Activated CD4-positive, alpha-beta memory T cell treated with anti-CD3 and anti-CD28 coated beads, Interleukin-2, amount 10 ng/mL, durations not matched to agents 7 days and 5 days (primary cell): Measurements from ENCODE around the gene MTF1. TPM values are rescaled to one million over a fixed set of nuclear protein-coding genes. Genes with fewer than 3 reads are reported as not detected.
"Not testable (repeated sequence)": the region's sequence is repeated elsewhere in the genome, so short reads cannot be mapped to it uniquely, and the experiment has no call there.

Source experiments
- CTCF ChIA-PET: fragments of 350-600 bp; sonication (Branson Sonifier 250); formaldehyde crosslinking; loops from one replicate; lab custom pipeline; 2021; ENCODE audit warnings: antibody characterized with exemption, inconsistent platforms; lab: Charles Lee
- POLR2A ChIA-PET: fragments of 350-600 bp; sonication (Branson Sonifier 250); formaldehyde crosslinking; loops from one replicate; lab custom pipeline; 2021; ENCODE audit warnings: antibody characterized with exemption; lab: Charles Lee
- DNase-seq: peaks from one replicate; pipeline ENCODE4 v3.0.0-alpha.2; 2020
- H3K27ac Mint-ChIP-seq: one replicate; pipeline ENCODE4 v1.8.0; 2021; ENCODE audit warnings: mild to moderate bottlenecking, mixed read lengths
- H3K27me3 Mint-ChIP-seq: one replicate; pipeline ENCODE4 v1.8.0; 2021; ENCODE audit warnings: mixed read lengths
- H3K36me3 Mint-ChIP-seq: one replicate; pipeline ENCODE4 v1.8.0; 2021; ENCODE audit warnings: low read depth, mixed read lengths
- H3K4me1 Mint-ChIP-seq: one replicate; pipeline ENCODE4 v1.8.0; 2021; ENCODE audit warnings: mixed read lengths
- H3K4me3 Mint-ChIP-seq: one replicate; pipeline ENCODE4 v1.8.0; 2021; ENCODE audit warnings: mild to moderate bottlenecking, mixed read lengths
- H3K9me3 Mint-ChIP-seq: one replicate; pipeline ENCODE4 v1.8.0; 2021; ENCODE audit warnings: mixed read lengths
- total RNA-seq, 2 experiments: library from RNA; stranded (reverse); gene quantifications; one replicate each; pipeline ENCODE4 v1.2.3, GENCODE V29; 2021

MTF1 gene
- total RNA-seq, 2 experiments from 2014 or later, result 27.5 to 28.8 TPM

- Mint-ChIP-seq H3K9me3 (no peaks in the 10 kb centered on the region), H3K4me1 (peaks cover 13% of the 10 kb centered on the region), H3K27me3 (peaks cover 33% of the 10 kb centered on the region), H3K27ac (no peak overlapping the region), H3K36me3 (peaks cover 8% of the 10 kb centered on the region), H3K4me3 (peak overlapping the region; percentile 53)
- POLR2A ChIA-PET, result interaction anchor here (1.0 to 2.3 kb wide), 2 partner anchors 10 to 12 kb away, joined by 3 to 10 read pairs; partner anchors contain the start of genes C1orf122 and YRDC
- DNase-seq, result peak; percentile 57
- CTCF ChIA-PET, result no interaction called here
These were observed 63.9 kb downstream of the MTF1 start for GRCh38 chr1:37795340-37796125.

GRCh38 chr1:37794372-37795339 lies 64.7 kb downstream of the MTF1 start:
- H3K9me3 Mint-ChIP-seq, result no peaks in the 10 kb centered on the region

DNA sequence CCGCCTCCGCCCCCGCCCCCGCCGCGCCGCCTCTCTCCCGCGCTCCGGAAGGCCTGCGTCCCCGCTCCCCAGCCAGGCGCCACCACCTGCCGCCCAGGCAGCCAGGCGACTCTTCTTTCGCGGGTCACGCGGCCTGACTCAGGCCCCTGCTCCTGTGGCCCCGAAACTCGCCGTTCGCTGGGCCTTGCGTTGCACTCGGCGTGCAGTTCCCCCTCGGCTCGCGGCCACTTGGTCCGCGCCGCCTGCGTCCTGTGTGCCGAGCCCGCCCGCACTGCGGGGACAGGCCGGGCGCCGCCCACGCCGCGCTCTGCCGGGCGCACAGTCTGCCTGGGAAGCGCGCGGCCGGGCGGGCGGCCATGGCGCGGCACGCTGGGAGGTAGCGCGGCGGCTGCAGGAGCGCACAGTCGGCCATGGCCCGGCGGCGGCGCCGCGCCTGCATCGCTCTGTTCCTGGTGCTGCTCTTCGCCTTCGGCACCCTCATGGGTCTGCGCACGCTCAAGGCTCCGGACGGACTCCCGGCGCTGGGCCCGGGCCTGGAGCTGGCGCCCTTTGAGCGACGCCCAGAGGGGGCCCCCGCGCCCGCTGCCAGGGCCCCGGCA lies 65.5 kb downstream of the MTF1 start, which contains the start of gene MANEAL:
Gene MANEAL, plus strand, starts transcription at position 75 of the 599 bp plus-strand sequence. Its CDS starts 336 bp downstream, at position 411.
- Mint-ChIP-seq H3K4me3 (peak within 1 kb of the TSS; percentile 63), H3K9me3 (no peaks in the 10 kb centered on the region), H3K4me1 (peaks cover 13% of the 10 kb centered on the region), H3K27me3 (peaks cover 38% of the 10 kb centered on the region), H3K27ac (no peak within 1 kb of the TSS), H3K36me3 (peaks cover 4% of the 10 kb centered on the region)
- POLR2A ChIA-PET, result interaction anchor here (2.3 kb wide), 1 partner anchor 14 kb away, joined by 10 read pairs; the partner anchor contains the start of genes C1orf122 and YRDC
- peak; percentile 28 for DNase-seq
- CTCF ChIA-PET, result no interaction called here

More at GRCh38 chr1:37794372-37795339, 64.7 kb downstream of the MTF1 start:
- no peak for DNase-seq
- CTCF ChIA-PET, result no interaction called here
- POLR2A ChIA-PET, result interaction anchor here (1.0 to 2.3 kb wide), 2 partner anchors 11 to 13 kb away, joined by 3 to 10 read pairs; partner anchors contain the start of genes C1orf122 and YRDC
- Mint-ChIP-seq H3K4me3 (peak overlapping the region; percentile 63), H3K4me1 (peaks cover 13% of the 10 kb centered on the region), H3K36me3 (peaks cover 6% of the 10 kb centered on the region), H3K27ac (no peak overlapping the region), H3K27me3 (peaks cover 38% of the 10 kb centered on the region)

GRCh38 chr1:37792943-37793686 lies 66.3 kb downstream of the MTF1 start:
- H3K27me3 Mint-ChIP-seq, result peaks cover 45% of the 10 kb centered on the region
- no peak for DNase-seq
- H3K4me3 Mint-ChIP-seq, result peak overlapping the region; percentile 0
- peaks cover 13% of the 10 kb centered on the region for H3K4me1 Mint-ChIP-seq
- H3K9me3 Mint-ChIP-seq, result no peaks in the 10 kb centered on the region
- CTCF ChIA-PET, result no interaction called here
- peaks cover 3% of the 10 kb centered on the region for H3K36me3 Mint-ChIP-seq
- POLR2A ChIA-PET, result interaction anchor here (0.6 kb wide), 1 partner anchor 15 kb away, joined by 3 read pairs; the partner anchor contains the start of gene YRDC
- no peak overlapping the region for H3K27ac Mint-ChIP-seq

- no peaks in the 10 kb centered on the region for H3K4me1 Mint-ChIP-seq
- no peaks in the 10 kb centered on the region for H3K36me3 Mint-ChIP-seq
- peaks cover 14% of the 10 kb centered on the region for H3K27me3 Mint-ChIP-seq
- H3K27ac Mint-ChIP-seq, result no peak overlapping the region
- no peak for DNase-seq
- H3K4me3 Mint-ChIP-seq, result no peak overlapping the region
- no peaks in the 10 kb centered on the region for H3K9me3 Mint-ChIP-seq
- ChIA-PET CTCF (no interaction called here), POLR2A (no interaction called here)
These were observed 76.9 kb downstream of the MTF1 start for GRCh38 chr1:37782491-37782890.

- CTCF ChIA-PET, result no interaction called here
- no peaks in the 10 kb centered on the region for H3K36me3 Mint-ChIP-seq
- H3K4me1 Mint-ChIP-seq, result no peaks in the 10 kb centered on the region
- POLR2A ChIA-PET, result no interaction called here
- peaks cover 9% of the 10 kb centered on the region for H3K27me3 Mint-ChIP-seq
- no peak overlapping the region for H3K4me3 Mint-ChIP-seq
- H3K9me3 Mint-ChIP-seq, result no peaks in the 10 kb centered on the region
- H3K27ac Mint-ChIP-seq, result no peak overlapping the region
- DNase-seq, result no peak
These were observed 80.7 kb downstream of the MTF1 start for GRCh38 chr1:37778654-37779053.

GRCh38 chr1:37776946-37777516 lies 82.4 kb downstream of the MTF1 start:
- Mint-ChIP-seq H3K27ac (no peak overlapping the region), H3K36me3 (no peaks in the 10 kb centered on the region), H3K9me3 (no peaks in the 10 kb centered on the region), H3K4me1 (no peaks in the 10 kb centered on the region), H3K27me3 (peaks cover 11% of the 10 kb centered on the region), H3K4me3 (no peak overlapping the region)
- POLR2A ChIA-PET, result no interaction called here
- CTCF ChIA-PET, result no interaction called here
- DNase-seq, result no peak

GRCh38 chr1:37771440-37771839 lies 88.0 kb downstream of the MTF1 start:
- peaks cover 37% of the 10 kb centered on the region for H3K27me3 Mint-ChIP-seq
- H3K9me3 Mint-ChIP-seq, H3K27ac Mint-ChIP-seq, H3K4me3 Mint-ChIP-seq, CTCF ChIA-PET, H3K36me3 Mint-ChIP-seq, H3K4me1 Mint-ChIP-seq, DNase-seq, POLR2A ChIA-PET: not testable (repeated sequence)

- Mint-ChIP-seq H3K4me1 (peaks cover 7% of the 10 kb centered on the region), H3K27ac (no peak overlapping the region), H3K4me3 (no peak overlapping the region), H3K36me3 (no peaks in the 10 kb centered on the region), H3K27me3 (peaks cover 70% of the 10 kb centered on the region), H3K9me3 (no peaks in the 10 kb centered on the region)
- DNase-seq, result no peak
- ChIA-PET POLR2A (no interaction called here), CTCF (no interaction called here)
These were observed 91.9 kb downstream of the MTF1 start for GRCh38 chr1:37767488-37767887.

- no peaks in the 10 kb centered on the region for H3K9me3 Mint-ChIP-seq
- H3K27me3 Mint-ChIP-seq, result peaks cover 73% of the 10 kb centered on the region
- H3K4me1 Mint-ChIP-seq, result peaks cover 7% of the 10 kb centered on the region
- no peak for DNase-seq
- no peak overlapping the region for H3K27ac Mint-ChIP-seq
- H3K4me3 Mint-ChIP-seq, result no peak overlapping the region
- no peaks in the 10 kb centered on the region for H3K36me3 Mint-ChIP-seq
- POLR2A ChIA-PET, result no interaction called here
- CTCF ChIA-PET, result no interaction called here
These were observed 93.3 kb downstream of the MTF1 start for GRCh38 chr1:37765916-37766664.

DNA sequence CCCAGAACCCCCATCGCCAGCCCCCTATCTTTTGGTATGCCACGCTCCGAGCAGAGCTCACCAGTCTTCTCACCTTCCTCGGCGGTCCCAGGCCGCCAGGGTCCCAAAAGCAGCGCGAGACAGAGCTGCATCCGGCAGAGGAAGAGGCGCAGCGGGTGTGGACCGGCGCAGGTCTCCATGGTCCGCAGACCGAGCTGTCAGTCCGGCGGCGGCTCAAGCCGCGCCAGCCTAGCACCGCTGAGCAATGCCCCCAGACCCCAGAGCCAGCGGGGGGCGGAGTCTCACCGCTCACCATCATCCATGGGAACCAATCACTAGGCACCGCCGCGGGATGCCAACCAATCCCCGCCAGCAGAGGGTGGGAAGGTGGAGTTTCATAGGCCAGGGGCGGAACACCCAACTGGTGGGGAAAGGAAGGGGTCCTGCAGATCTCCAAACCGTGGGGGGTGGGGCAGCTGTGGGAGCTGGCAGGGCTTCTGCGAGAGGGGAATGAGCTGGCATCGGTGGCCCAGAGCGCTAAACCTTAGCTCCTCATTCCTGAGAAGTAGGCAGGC lies 94.4 kb downstream of the MTF1 start, which contains the start of gene EPHA10:
Gene EPHA10, minus strand, starts transcription at position 233 of the 554 bp plus-strand sequence. Its CDS starts 54 bp downstream, at position 179.
- no peak for DNase-seq
- no peaks in the 10 kb centered on the region for H3K36me3 Mint-ChIP-seq
- ChIA-PET POLR2A (interaction anchor here (1.1 kb wide), 2 partner anchors 9 to 94 kb away, joined by 3 to 5 read pairs; partner anchors contain the start of gene MTF1), CTCF (interaction anchor here (1.6 kb wide), 1 partner anchor 95 kb away, joined by 4 read pairs; no protein-coding TSS in a partner anchor)
- no peaks in the 10 kb centered on the region for H3K9me3 Mint-ChIP-seq
- H3K27me3 Mint-ChIP-seq, result peaks cover 67% of the 10 kb centered on the region
- H3K4me3 Mint-ChIP-seq, result no peak within 1 kb of the TSS
- H3K27ac Mint-ChIP-seq, result no peak within 1 kb of the TSS
- H3K4me1 Mint-ChIP-seq, result peaks cover 7% of the 10 kb centered on the region
